ELF-1 (cell line): ENCODE measurements around the gene CNPPD1.

Experiments used
- DNase-seq: peaks from one replicate; pipeline ENCODE4 v3.0.0-alpha.2; 2016; ENCODE audit warnings: low read depth, low spot score

Gene CNPPD1

GRCh38 chr2:219122202-219122980, 54.3 kb downstream of the CNPPD1 start:
- no peak for DNase-seq
